Central memory CD8-positive, alpha-beta T cell (primary cell): Measurements from ENCODE around the gene LGALS12.
A peak's percentile ranks its signal among the peaks of the same experiment; 100 is the strongest.
"Not testable (repeated sequence)": the region's sequence is repeated elsewhere in the genome, so short reads cannot be mapped to it uniquely, and the experiment has no call there.

Experiments
- ATAC-seq: fragments of 150-1000 bp; cut with Tn5 transposase; replicated peaks from 2 replicates; pipeline ENCODE4 v1.10.0; 2022; ENCODE audit warnings: mild to moderate bottlenecking, moderate FRiP score, moderate number of reproducible peaks; ENCODE audit not compliant: poor library complexity, severe bottlenecking; ENCODE audit errors: extremely low read depth
- DNase-seq, 2 donors: peaks; one replicate each; pipeline ENCODE4 v3.0.0; 2021; ENCODE audit warnings: low spot score in 2 of 2
- H3K27ac Mint-ChIP-seq: one replicate; pipeline ENCODE4 v1.8.0; 2022; ENCODE audit warnings: low read depth, mild to moderate bottlenecking, moderate library complexity, mixed read lengths
- H3K27me3 Mint-ChIP-seq: one replicate; pipeline ENCODE4 v1.8.0; 2022; ENCODE audit warnings: mixed read lengths
- H3K36me3 Mint-ChIP-seq: one replicate; pipeline ENCODE4 v1.8.0; 2022; ENCODE audit warnings: mild to moderate bottlenecking, moderate library complexity, mixed read lengths; ENCODE audit not compliant: insufficient read depth
- H3K4me1 Mint-ChIP-seq: one replicate; pipeline ENCODE4 v1.8.0; 2022; ENCODE audit warnings: mixed read lengths
- H3K4me3 Mint-ChIP-seq: one replicate; pipeline ENCODE4 v1.8.0; 2022; ENCODE audit warnings: mild to moderate bottlenecking, moderate library complexity, mixed read lengths
- H3K9me3 Mint-ChIP-seq: one replicate; pipeline ENCODE4 v1.8.0; 2022; ENCODE audit warnings: mixed read lengths

Gene LGALS12

GRCh38 chr11:63547061-63547460, 41.2 kb downstream of the LGALS12 start:
- Mint-ChIP-seq H3K27ac (peak overlapping the region; percentile 16), H3K9me3 (no peaks in the 10 kb centered on the region), H3K4me1 (peaks cover 54% of the 10 kb centered on the region), H3K36me3 (peaks cover 50% of the 10 kb centered on the region), H3K4me3 (no peak overlapping the region), H3K27me3 (no peaks in the 10 kb centered on the region)
- DNase-seq, result no peak
- no peak for ATAC-seq

GRCh38 chr11:63548178-63548577, 42.3 kb downstream of the LGALS12 start:
- Mint-ChIP-seq H3K4me1 (peaks cover 57% of the 10 kb centered on the region), H3K27ac (peak overlapping the region; percentile 14), H3K9me3 (no peaks in the 10 kb centered on the region), H3K4me3 (no peak overlapping the region), H3K27me3 (no peaks in the 10 kb centered on the region), H3K36me3 (peaks cover 49% of the 10 kb centered on the region)
- ATAC-seq, result no peak
- no peak for DNase-seq

GRCh38 chr11:63549411-63549810, 43.5 kb downstream of the LGALS12 start:
- Mint-ChIP-seq H3K9me3 (no peaks in the 10 kb centered on the region), H3K36me3 (peaks cover 44% of the 10 kb centered on the region), H3K4me3 (peak overlapping the region; percentile 46), H3K27me3 (no peaks in the 10 kb centered on the region), H3K27ac (peak overlapping the region; percentile 54), H3K4me1 (peaks cover 69% of the 10 kb centered on the region)
- ATAC-seq, result no peak
- DNase-seq, result no peak

GRCh38 chr11:63550156-63550700, 44.3 kb downstream of the LGALS12 start:
- not testable (repeated sequence) for ATAC-seq, DNase-seq, H3K9me3 Mint-ChIP-seq, H3K27me3 Mint-ChIP-seq
- peaks cover 41% of the 10 kb centered on the region for H3K36me3 Mint-ChIP-seq
- H3K27ac Mint-ChIP-seq, result peak overlapping the region; percentile 96
- peaks cover 73% of the 10 kb centered on the region for H3K4me1 Mint-ChIP-seq
- peak overlapping the region; percentile 85 for H3K4me3 Mint-ChIP-seq

GRCh38 chr11:63551091-63551888, 45.4 kb downstream of the LGALS12 start:
- DNase-seq (no peak), ATAC-seq (no peak)
- H3K4me1 Mint-ChIP-seq, result peaks cover 75% of the 10 kb centered on the region
- H3K27ac Mint-ChIP-seq, result peak overlapping the region; percentile 96
- H3K4me3 Mint-ChIP-seq, result peak overlapping the region; percentile 85
- peaks cover 35% of the 10 kb centered on the region for H3K36me3 Mint-ChIP-seq
- no peaks in the 10 kb centered on the region for H3K9me3 Mint-ChIP-seq
- H3K27me3 Mint-ChIP-seq, result no peaks in the 10 kb centered on the region

- no peaks in the 10 kb centered on the region for H3K27me3 Mint-ChIP-seq
- peak; percentile 5 for ATAC-seq
- peaks cover 70% of the 10 kb centered on the region for H3K4me1 Mint-ChIP-seq
- no peaks in the 10 kb centered on the region for H3K9me3 Mint-ChIP-seq
- H3K36me3 Mint-ChIP-seq, result peaks cover 31% of the 10 kb centered on the region
- peak overlapping the region; percentile 96 for H3K27ac Mint-ChIP-seq
- H3K4me3 Mint-ChIP-seq, result peak overlapping the region; percentile 85
- DNase-seq, result no peak
Observed at GRCh38 chr11:63551889-63552266, 46.0 kb downstream of the LGALS12 start.

GRCh38 chr11:63552921-63553320, 47.0 kb downstream of the LGALS12 start:
- no peaks in the 10 kb centered on the region for H3K9me3 Mint-ChIP-seq
- peaks cover 63% of the 10 kb centered on the region for H3K4me1 Mint-ChIP-seq

GRCh38 chr11:63553759-63554158, 47.9 kb downstream of the LGALS12 start:
- ATAC-seq, result peak; percentile 88
- Mint-ChIP-seq H3K4me3 (peak overlapping the region; percentile 85), H3K27ac (peak overlapping the region; percentile 96), H3K36me3 (peaks cover 25% of the 10 kb centered on the region), H3K9me3 (no peaks in the 10 kb centered on the region), H3K4me1 (peaks cover 63% of the 10 kb centered on the region), H3K27me3 (no peaks in the 10 kb centered on the region)
- DNase-seq, result peak in 1 of 2 donors; percentile 79

More at GRCh38 chr11:63552921-63553320, 47.0 kb downstream of the LGALS12 start:
- peak overlapping the region; percentile 85 for H3K4me3 Mint-ChIP-seq
- H3K27ac Mint-ChIP-seq, result peak overlapping the region; percentile 96
- H3K36me3 Mint-ChIP-seq, result peaks cover 25% of the 10 kb centered on the region
- ATAC-seq, result no peak
- DNase-seq, result no peak
- H3K27me3 Mint-ChIP-seq, result no peaks in the 10 kb centered on the region

GRCh38 chr11:63554877-63555223, 49.0 kb downstream of the LGALS12 start:
- H3K9me3 Mint-ChIP-seq, result no peaks in the 10 kb centered on the region

GRCh38 chr11:63556404-63557013, 50.6 kb downstream of the LGALS12 start:
- no peak overlapping the region for H3K4me3 Mint-ChIP-seq

More at GRCh38 chr11:63554877-63555223, 49.0 kb downstream of the LGALS12 start:
- no peak for ATAC-seq
- peak overlapping the region; percentile 96 for H3K27ac Mint-ChIP-seq
- peak in 1 of 2 donors; percentile 6 for DNase-seq
- peak overlapping the region; percentile 85 for H3K4me3 Mint-ChIP-seq
- H3K4me1 Mint-ChIP-seq, result peaks cover 60% of the 10 kb centered on the region
- no peaks in the 10 kb centered on the region for H3K27me3 Mint-ChIP-seq
- peaks cover 22% of the 10 kb centered on the region for H3K36me3 Mint-ChIP-seq

GRCh38 chr11:63557570-63557969, 51.7 kb downstream of the LGALS12 start:
- H3K27ac Mint-ChIP-seq, result no peak overlapping the region
- peaks cover 54% of the 10 kb centered on the region for H3K4me1 Mint-ChIP-seq
- no peak for ATAC-seq
- H3K4me3 Mint-ChIP-seq, result no peak overlapping the region
- H3K27me3 Mint-ChIP-seq, result no peaks in the 10 kb centered on the region
- H3K9me3 Mint-ChIP-seq, result no peaks in the 10 kb centered on the region
- H3K36me3 Mint-ChIP-seq, result peaks cover 11% of the 10 kb centered on the region
- DNase-seq, result no peak

More at GRCh38 chr11:63556404-63557013, 50.6 kb downstream of the LGALS12 start:
- ATAC-seq (no peak), DNase-seq (peak in 1 of 2 donors; percentile 6)
- Mint-ChIP-seq H3K27ac (no peak overlapping the region), H3K9me3 (no peaks in the 10 kb centered on the region), H3K4me1 (peaks cover 64% of the 10 kb centered on the region), H3K27me3 (no peaks in the 10 kb centered on the region), H3K36me3 (peaks cover 17% of the 10 kb centered on the region)

- Mint-ChIP-seq H3K27ac (peak overlapping the region; percentile 13), H3K4me1 (peaks cover 47% of the 10 kb centered on the region), H3K9me3 (no peaks in the 10 kb centered on the region), H3K27me3 (no peaks in the 10 kb centered on the region), H3K4me3 (no peak overlapping the region), H3K36me3 (peaks cover 6% of the 10 kb centered on the region)
- ATAC-seq (no peak), DNase-seq (no peak)
Observed at GRCh38 chr11:63558459-63559157, 52.7 kb downstream of the LGALS12 start.
